Measurements from ENCODE around the gene AGBL5. TPM values are rescaled to one million over a fixed set of nuclear protein-coding genes. Genes with fewer than 3 reads are reported as not detected.

Gene AGBL5
- total RNA-seq, 1 donor: 35.0 TPM

DNA sequence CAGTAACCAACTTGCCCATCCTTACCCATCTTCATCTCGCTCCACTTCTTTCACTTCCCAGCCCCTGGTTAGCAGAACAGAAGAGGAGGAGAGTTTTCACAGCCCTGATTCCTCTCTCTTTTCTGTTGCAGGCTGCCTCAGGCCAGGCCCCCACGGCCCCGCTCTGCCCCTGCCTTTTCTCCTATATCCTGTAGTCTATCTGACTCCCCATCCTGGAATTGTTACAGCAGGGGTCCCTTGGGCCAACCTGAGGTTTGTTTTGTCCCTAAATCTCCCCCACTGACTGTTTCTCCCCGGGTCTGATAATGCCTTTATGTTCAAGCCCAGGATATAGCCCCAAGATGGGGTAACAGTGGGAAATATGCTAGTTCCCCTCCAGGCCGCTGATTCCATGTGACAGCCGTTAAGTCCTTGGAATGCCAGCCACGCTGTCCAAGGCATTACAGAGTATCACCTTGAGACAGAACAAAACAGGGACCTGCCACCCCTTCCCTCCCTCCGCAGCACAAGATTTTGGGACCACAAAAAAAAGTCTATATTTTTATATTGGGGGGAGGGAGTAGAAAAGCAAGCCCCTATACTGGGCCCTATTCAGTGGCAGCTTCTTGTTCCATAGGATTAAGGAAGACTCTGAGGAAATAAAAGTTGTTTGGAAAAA, 18.6 kb downstream of the AGBL5 start:
- TF ChIP-seq, protein P1, sequence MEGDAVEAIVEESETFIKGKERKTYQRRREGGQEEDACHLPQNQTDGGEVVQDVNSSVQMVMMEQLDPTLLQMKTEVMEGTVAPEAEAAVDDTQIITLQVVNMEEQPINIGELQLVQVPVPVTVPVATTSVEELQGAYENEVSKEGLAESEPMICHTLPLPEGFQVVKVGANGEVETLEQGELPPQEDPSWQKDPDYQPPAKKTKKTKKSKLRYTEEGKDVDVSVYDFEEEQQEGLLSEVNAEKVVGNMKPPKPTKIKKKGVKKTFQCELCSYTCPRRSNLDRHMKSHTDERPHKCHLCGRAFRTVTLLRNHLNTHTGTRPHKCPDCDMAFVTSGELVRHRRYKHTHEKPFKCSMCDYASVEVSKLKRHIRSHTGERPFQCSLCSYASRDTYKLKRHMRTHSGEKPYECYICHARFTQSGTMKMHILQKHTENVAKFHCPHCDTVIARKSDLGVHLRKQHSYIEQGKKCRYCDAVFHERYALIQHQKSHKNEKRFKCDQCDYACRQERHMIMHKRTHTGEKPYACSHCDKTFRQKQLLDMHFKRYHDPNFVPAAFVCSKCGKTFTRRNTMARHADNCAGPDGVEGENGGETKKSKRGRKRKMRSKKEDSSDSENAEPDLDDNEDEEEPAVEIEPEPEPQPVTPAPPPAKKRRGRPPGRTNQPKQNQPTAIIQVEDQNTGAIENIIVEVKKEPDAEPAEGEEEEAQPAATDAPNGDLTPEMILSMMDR (IDR thresholded peaks at IDR 0.05; ENCODE audit: insufficient read depth, low read depth, low read length): no peak
- DNase-seq (ENCODE audit: low read depth): no peak
- H3K4me3 ChIP-seq (ENCODE audit: low read depth, low read length): peak overlapping the region; percentile 93

DNA sequence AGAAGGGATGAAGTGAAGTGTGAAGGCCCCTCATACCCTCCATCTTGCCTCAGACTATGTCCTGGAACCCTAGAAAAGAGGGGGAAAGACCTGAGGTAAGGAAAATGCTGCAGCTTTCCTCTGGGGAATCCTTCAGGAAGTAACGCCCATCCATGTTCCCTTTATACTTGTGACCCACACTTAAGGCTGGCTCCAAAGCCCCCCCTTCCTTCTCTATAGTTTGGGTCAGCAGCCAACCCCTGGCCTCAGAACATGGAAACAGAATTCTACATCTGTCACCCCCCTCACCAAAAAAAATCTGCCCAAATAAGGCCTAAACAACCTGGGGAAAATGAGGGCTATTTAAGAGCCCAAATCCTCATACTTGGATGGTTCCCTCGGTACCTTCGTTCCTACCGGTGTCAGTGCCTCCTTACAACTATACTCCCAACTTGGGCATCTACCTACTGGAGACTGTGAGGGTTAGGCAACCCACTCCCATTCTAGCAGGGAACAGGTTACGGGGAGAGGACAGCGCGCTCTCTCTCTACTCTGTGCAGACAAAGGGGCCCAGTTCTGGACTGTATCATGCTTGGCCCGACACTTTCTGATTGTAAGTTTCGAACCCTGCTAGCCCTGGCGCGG, 19.3 kb downstream of the AGBL5 start:
- TF ChIP-seq, protein P1 (IDR thresholded peaks at IDR 0.05; ENCODE audit: insufficient read depth, low read depth, low read length): no peak
- peak overlapping the region; percentile 93 for H3K4me3 ChIP-seq (ENCODE audit: low read depth, low read length)
- DNase-seq (ENCODE audit: low read depth): no peak

DNA sequence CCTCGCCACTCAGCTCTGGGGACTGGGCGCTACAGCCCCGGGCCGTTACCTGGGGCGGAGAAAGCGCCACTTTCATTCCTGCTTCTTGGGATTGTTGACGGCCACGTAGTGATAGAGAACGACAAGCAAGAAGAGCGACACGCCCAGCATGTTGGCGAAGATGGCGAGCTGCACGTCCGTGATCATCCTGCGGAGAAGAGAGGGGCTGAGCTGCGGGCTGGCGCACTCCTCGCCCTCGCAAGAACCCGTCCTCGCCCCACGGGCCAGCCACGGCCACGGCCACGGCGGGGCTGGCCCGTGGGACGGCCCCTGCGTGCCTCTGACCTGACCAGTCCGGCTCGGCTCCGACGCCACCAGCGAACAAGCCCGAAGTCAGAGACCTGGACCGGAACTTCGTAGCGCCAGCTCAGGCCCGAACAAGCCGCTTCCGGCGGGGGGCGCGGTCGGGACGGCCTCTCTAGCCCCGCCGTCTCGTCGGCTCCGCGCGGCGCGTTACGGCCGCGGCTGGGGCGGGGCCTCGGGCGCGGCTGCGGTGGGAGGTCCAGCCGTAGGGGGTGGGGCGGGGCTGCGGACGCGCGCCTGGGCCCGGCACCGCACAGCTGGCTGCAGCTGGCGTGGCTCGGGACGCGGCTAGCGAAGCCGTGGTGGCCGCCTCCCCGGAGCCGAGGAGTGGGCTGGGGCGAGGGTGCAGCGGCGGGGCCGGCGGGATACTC, 20.0 kb downstream of the AGBL5 start, which contains the start of gene OST4:
TSS of gene OST4 (minus strand) at position 378 of the 713 bp plus-strand sequence.
- peak; percentile 94 for DNase-seq (ENCODE audit: low read depth)
- peak within 1 kb of the TSS; percentile 93 for H3K4me3 ChIP-seq (ENCODE audit: low read depth, low read length)
- TF ChIP-seq, protein P1 (IDR thresholded peaks at IDR 0.05; ENCODE audit: insufficient read depth, low read depth, low read length): no peak

DNA sequence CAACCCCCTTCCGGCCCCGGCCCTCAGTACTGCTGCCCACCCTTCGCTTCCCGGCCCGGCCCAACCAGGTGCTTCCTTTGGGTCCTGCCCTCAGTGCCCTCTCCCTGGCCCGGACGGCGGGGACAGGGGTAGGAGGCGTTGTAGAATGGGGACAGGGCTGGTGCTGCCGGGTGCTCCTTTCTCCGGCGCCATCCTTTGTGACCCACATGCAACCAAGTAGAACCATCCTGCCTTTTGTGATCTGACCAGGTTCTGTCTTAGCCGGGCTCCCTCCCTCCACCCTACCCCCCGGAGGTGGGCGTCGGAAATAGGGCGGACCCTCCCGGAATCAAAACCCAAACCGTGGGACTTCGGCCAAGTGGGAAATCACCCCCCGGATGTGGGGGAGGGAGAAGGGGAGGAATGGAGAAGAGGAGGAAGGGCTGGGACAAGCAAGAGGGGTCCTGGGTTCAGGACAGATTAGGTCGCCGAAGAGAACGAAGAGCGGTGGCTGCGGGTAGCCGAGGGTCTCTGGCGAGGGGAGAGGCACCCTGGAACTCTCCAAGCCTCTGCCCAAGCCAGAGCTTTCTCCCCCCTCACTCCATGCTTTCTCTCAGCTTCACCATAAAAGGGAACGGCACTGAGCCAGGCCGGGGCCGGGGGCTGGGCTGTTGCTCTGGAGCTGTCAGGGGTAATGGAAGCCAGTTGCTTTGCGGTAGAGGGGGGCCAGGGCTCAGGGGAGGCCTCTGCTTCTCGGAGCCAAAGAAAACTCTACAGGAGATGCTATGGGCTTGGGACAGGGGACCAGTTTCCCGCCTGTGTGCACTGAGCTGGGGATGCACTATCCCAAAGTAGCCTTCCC, 20.7 kb downstream of the AGBL5 start:
- H3K4me3 ChIP-seq (ENCODE audit: low read depth, low read length): peak overlapping the region; percentile 62
- peak; percentile 92 for DNase-seq (ENCODE audit: low read depth)
- TF ChIP-seq, protein P1 (IDR thresholded peaks at IDR 0.05; ENCODE audit: insufficient read depth, low read depth, low read length): no peak

DNA sequence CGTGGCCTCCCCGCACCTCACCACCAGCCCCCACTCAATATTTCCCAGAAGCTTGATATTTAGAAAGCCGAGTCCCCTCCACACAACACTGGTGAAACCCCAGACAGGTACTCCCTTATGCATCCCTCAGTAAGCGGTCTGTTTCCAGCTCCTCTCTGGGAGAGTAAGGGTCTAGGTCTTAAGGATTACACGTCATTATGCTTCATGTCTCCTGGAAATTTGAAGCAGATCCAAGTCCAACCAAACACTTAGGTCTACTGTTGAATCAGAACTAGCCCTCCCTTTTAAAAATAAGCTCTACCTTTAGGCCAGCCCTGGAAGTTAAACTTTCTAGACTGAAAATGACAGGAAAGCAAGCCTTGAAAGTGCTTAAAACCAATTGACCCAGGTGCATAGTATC, 21.5 kb downstream of the AGBL5 start:
- H3K4me3 ChIP-seq (ENCODE audit: low read depth, low read length): no peak overlapping the region
- no peak for DNase-seq (ENCODE audit: low read depth)
- TF ChIP-seq, protein P1 (IDR thresholded peaks at IDR 0.05; ENCODE audit: insufficient read depth, low read depth, low read length): no peak

DNA sequence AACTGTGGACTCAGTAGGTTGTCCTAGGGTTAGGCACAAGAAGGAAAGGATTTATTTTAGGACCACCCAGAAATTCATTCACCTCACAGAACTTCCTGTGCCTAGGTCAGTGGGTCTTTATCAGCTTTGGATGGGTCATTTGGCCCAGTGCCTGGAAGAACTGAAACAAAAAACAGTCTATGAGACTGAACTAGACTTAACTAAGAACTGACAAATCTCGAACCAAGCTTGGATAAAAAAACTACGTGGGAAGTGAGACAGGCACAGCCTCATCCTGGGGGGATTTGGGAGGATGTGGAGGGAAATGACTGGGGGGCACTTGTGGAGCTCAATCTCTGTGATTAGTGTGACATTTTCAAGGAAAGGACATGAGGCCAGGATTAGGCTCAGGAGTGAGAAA, 22.3 kb downstream of the AGBL5 start:
- TF ChIP-seq, protein P1 (IDR thresholded peaks at IDR 0.05; ENCODE audit: insufficient read depth, low read depth, low read length): no peak
- H3K4me3 ChIP-seq (ENCODE audit: low read depth, low read length): no peak overlapping the region
- DNase-seq (ENCODE audit: low read depth): no peak

All from fibroblast of villous mesenchyme (primary cell).